Stimulated activated naive B cell treated with anti-CD40 and anti-IgM and Interleukin-4, amounts not matched to agents 10 μg/mL and 1 μg/mL and 100 μg/mL, for 72 hours (primary cell): ENCODE measurements around the gene FLT1.

ENCODE experiments used
- ATAC-seq, 2 donors: fragments of 150-1000 bp; cut with Tn5 transposase; replicated peaks; 2 replicates each; pipeline ENCODE4 v1.10.0; 2021; ENCODE audit warnings: moderate library complexity in 1 of 2
- DNase-seq: peaks from one replicate; pipeline ENCODE4 v3.0.0; 2021
- H3K27ac Mint-ChIP-seq: one replicate; pipeline ENCODE4 v1.8.0; 2022; ENCODE audit warnings: mild to moderate bottlenecking, mixed read lengths
- H3K27me3 Mint-ChIP-seq, 2 donors: one replicate each; pipeline ENCODE4 v1.8.0; 2022; ENCODE audit warnings: mixed read lengths in 2 of 2
- H3K36me3 Mint-ChIP-seq, 2 donors: one replicate each; pipeline ENCODE4 v1.8.0; 2022; ENCODE audit warnings: mixed read lengths in 2 of 2, mild to moderate bottlenecking in 1 of 2
- H3K4me1 Mint-ChIP-seq, 2 donors: one replicate each; pipeline ENCODE4 v1.8.0; 2022; ENCODE audit warnings: mixed read lengths in 2 of 2, mild to moderate bottlenecking in 1 of 2
- H3K4me3 Mint-ChIP-seq, 2 donors: one replicate each; pipeline ENCODE4 v1.8.0; 2022; ENCODE audit warnings: mild to moderate bottlenecking in 2 of 2, mixed read lengths in 2 of 2, moderate library complexity in 1 of 2
- H3K9me3 Mint-ChIP-seq, 2 donors: one replicate each; pipeline ENCODE4 v1.8.0; 2022; ENCODE audit warnings: mixed read lengths in 2 of 2, mild to moderate bottlenecking in 1 of 2

Gene FLT1

DNA sequence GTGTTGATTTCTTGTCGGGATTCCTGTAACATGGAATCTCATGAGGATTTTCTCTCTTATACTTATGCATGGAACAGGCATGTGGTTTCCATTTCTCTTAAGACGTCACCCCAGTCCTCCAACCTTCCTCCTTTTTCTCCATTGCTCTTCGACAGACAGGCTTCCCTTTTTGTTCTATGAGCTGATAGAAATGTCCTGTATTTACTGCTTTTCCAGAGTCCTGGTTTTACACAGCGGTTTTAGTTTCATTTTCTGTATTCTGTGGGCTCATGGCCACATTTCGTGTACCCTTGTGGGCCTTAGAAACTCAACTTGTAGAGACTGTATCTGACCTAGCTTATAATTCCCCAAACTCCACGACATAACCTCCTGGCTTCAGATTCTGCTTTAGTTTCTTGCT lies 243.5 kb downstream of the FLT1 start:
- Mint-ChIP-seq H3K27ac (peak overlapping the region; percentile 75), H3K27me3 (no peaks in the 10 kb centered on the region), H3K4me3 (peak overlapping the region; percentile 23 to 63), H3K4me1 (peaks cover 29 to 70% of the 10 kb centered on the region in 2 donors), H3K9me3 (peaks cover 2 to 8% of the 10 kb centered on the region in 2 donors), H3K36me3 (peaks cover 45 to 58% of the 10 kb centered on the region in 2 donors)
- ATAC-seq: no peak
- DNase-seq: no peak

DNA sequence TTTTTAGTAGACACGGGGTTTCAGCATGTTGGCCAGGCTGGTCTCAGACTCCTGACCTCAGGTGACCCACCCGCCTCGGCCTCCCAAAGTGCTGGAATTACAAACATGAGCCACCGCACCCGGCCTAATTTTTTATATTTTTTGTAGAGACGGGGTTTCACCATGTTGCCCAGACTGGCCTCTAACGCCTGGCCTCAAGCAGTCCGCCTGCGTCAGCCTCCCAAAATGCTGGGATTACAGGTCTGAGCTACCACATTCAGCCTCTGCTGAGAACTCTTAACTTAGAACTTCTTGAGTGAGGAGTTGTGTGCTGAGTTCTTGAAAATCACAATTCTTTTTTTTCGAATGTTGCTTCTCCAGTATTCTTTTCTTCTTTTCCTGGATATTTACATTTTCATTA lies 244.4 kb downstream of the FLT1 start:
- H3K4me3 Mint-ChIP-seq: no peak overlapping the region
- no peak for DNase-seq
- H3K4me1 Mint-ChIP-seq: peaks cover 34 to 79% of the 10 kb centered on the region in 2 donors
- H3K9me3 Mint-ChIP-seq: peaks cover 5 to 9% of the 10 kb centered on the region in 2 donors
- H3K27me3 Mint-ChIP-seq: no peaks in the 10 kb centered on the region
- H3K27ac Mint-ChIP-seq: no peak overlapping the region
- peaks cover 46 to 61% of the 10 kb centered on the region in 2 donors for H3K36me3 Mint-ChIP-seq
- no peak for ATAC-seq
